ENCODE data around the gene WIPI1. TPM values are rescaled to one million over a fixed set of nuclear protein-coding genes. Genes with fewer than 3 reads are reported as not detected.

WIPI1 gene
- total RNA-seq, 2 donors from 2014 or later = 24.2 to 37.7 TPM

DNA sequence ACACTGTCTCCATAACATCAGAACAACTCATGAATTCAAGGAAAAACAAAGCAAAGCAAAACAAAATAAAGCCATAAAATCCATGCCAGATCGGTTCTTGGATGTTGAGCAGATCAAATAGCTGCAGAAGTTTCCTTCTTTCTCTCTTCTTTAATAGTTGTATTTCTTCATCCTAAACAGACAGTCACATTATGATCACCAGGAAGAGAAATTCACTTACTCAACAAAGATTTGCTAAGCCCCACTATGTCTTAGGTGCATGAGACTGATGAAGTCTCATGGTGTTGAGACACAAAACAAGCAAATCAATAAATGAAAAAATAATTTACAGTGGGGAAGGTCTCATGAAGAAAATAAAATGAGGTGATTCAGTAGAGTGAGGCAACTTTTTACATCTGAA, 72.8 kb downstream of the WIPI1 start:
- Histone ChIP-seq H3K4me3 (no peak overlapping the region), H3K27ac (no peak overlapping the region), H3K4me1 (replicated peaks) (peaks cover 6% of the 10 kb centered on the region), H3K9me3 (no peaks in the 10 kb centered on the region), H3K27me3 (replicated peaks; ENCODE audit: insufficient read depth) (no peaks in the 10 kb centered on the region), H3K36me3 (no peaks in the 10 kb centered on the region)
- TF ChIP-seq, protein P1, sequence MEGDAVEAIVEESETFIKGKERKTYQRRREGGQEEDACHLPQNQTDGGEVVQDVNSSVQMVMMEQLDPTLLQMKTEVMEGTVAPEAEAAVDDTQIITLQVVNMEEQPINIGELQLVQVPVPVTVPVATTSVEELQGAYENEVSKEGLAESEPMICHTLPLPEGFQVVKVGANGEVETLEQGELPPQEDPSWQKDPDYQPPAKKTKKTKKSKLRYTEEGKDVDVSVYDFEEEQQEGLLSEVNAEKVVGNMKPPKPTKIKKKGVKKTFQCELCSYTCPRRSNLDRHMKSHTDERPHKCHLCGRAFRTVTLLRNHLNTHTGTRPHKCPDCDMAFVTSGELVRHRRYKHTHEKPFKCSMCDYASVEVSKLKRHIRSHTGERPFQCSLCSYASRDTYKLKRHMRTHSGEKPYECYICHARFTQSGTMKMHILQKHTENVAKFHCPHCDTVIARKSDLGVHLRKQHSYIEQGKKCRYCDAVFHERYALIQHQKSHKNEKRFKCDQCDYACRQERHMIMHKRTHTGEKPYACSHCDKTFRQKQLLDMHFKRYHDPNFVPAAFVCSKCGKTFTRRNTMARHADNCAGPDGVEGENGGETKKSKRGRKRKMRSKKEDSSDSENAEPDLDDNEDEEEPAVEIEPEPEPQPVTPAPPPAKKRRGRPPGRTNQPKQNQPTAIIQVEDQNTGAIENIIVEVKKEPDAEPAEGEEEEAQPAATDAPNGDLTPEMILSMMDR (IDR thresholded peaks at IDR 0.05) = no peak
- no peak for TF ChIP-seq POLR2AphosphoS5 (IDR thresholded peaks at IDR 0.05)
- TF ChIP-seq POLR2A (IDR thresholded peaks at IDR 0.05) = no peak
- intact Hi-C loops (cut with DNase I) = no loop called here
- WGBS = 45% methylated on average over 1 of the region's 1 CpG
- DNase-seq (ENCODE audit: low spot score) = no peak

DNA sequence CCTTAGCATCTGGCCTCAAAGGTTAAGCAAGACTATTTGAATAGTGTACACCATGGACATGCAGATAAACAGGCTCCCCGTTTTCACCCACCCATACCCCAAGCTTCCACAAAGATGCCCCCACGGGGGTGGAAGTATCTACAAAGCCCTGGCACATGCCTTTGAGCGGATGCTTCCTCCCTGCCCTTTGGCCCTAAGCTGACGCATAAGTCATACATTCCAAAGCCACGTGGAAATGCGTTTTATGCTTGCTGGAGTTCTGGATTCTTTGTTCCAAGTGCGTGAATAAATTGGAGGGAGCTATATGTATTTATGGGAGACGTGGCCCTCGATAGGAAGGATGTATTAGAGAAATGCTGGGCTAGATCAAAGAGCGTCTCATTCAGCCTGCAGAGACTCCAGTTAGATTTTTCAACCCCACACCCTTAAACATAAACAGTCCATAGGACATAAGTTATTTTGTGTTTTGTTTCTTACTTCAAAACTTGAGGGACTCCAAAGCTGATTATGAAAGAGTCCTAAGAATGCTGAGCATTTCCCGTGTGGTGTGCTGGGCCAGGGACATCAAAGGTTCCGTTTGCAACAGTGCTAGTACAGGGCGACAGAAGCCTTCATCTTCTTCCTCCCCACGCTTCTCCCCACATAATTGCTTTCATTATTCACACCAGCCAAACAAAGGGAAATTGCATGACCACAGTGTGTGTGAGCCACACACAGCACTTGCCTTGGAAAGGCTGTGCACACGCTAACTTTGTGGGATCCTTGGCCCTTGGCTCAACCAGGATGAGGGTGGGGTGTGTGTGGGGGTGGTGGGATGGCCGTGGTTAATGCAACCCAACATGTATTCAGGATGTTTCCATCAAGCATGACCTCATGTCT, 73.6 kb downstream of the WIPI1 start:
- TF ChIP-seq, protein P1 (IDR thresholded peaks at IDR 0.05) = no peak
- no peak for TF ChIP-seq POLR2A (IDR thresholded peaks at IDR 0.05)
- TF ChIP-seq POLR2AphosphoS5 (IDR thresholded peaks at IDR 0.05) = no peak
- Histone ChIP-seq H3K9me3 (no peaks in the 10 kb centered on the region), H3K4me3 (no peak overlapping the region), H3K36me3 (no peaks in the 10 kb centered on the region), H3K27ac (no peak overlapping the region), H3K4me1 (replicated peaks) (peaks cover 11% of the 10 kb centered on the region), H3K27me3 (replicated peaks; ENCODE audit: insufficient read depth) (no peaks in the 10 kb centered on the region)
- 76% methylated on average over 16 of the region's 16 CpGs for WGBS
- intact Hi-C loops (cut with DNase I) = no loop called here
- DNase-seq (ENCODE audit: low spot score) = no peak

DNA sequence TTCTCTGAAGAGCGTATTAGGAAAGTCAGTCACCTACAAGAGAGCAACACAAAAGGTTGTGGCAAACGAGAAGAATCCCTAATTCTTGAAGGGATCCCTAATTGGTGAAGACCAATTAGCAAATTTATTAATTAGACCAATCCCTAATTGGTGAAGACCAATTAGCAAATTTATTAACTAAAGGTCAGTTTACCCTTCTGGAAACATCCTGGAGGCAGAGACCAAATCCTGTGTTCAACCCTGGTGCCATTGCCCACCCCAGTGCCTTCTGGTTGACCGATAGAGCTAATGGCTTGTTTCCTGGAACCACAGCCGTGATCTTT, 74.2 kb downstream of the WIPI1 start:
- Histone ChIP-seq H3K27me3 (replicated peaks; ENCODE audit: insufficient read depth) (no peaks in the 10 kb centered on the region), H3K36me3 (no peaks in the 10 kb centered on the region), H3K4me1 (replicated peaks) (peaks cover 14% of the 10 kb centered on the region), H3K27ac (no peak overlapping the region), H3K4me3 (no peak overlapping the region), H3K9me3 (no peaks in the 10 kb centered on the region)
- WGBS = 87% methylated on average over 4 of the region's 4 CpGs
- TF ChIP-seq POLR2AphosphoS5 (IDR thresholded peaks at IDR 0.05) = no peak
- no peak for TF ChIP-seq POLR2A (IDR thresholded peaks at IDR 0.05)
- TF ChIP-seq, protein P1 (IDR thresholded peaks at IDR 0.05) = no peak
- intact Hi-C loops (cut with DNase I) = no loop called here
- no peak for DNase-seq (ENCODE audit: low spot score)

DNA sequence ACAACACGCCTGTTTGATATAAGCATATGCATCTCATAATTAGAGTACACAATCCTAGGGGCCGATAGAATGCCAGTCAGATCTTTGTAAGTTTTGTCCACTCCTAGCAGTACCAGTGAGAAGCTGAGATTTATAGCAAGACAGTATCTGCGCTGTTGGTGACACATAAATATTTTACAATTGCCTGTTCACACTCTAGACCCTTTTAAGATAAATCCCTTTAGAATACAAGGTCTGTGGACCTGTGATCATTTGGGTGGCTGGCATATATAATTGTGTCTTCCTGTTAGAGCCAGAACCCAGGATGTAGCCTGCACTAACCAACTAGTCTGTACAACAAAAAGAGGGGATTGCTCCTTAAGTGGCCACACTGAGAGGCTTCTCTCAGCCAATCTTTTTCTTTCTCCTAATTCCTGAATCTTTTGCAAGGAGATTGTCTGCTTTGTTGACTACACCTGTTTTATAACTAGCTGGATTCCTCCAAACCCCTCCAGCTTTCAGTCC, 74.7 kb downstream of the WIPI1 start:
- intact Hi-C loops (cut with DNase I) = no loop called here
- 77% methylated on average over 3 of the region's 3 CpGs for WGBS
- no peak overlapping the region for H3K4me3 ChIP-seq
- DNase-seq (ENCODE audit: low spot score) = no peak
- H3K36me3 ChIP-seq = no peaks in the 10 kb centered on the region
- no peaks in the 10 kb centered on the region for H3K27me3 ChIP-seq (replicated peaks; ENCODE audit: insufficient read depth)
- H3K4me1 ChIP-seq (replicated peaks) = peaks cover 19% of the 10 kb centered on the region
- no peak overlapping the region for H3K27ac ChIP-seq
- no peaks in the 10 kb centered on the region for H3K9me3 ChIP-seq
- TF ChIP-seq POLR2A (IDR thresholded peaks at IDR 0.05) (no peak), POLR2AphosphoS5 (IDR thresholded peaks at IDR 0.05) (no peak)
- TF ChIP-seq, protein P1 (IDR thresholded peaks at IDR 0.05) = no peak

Measured in prostate gland (tissue), 2 donors.